ENCODE measurements around the gene UROS.

UROS gene

DNA sequence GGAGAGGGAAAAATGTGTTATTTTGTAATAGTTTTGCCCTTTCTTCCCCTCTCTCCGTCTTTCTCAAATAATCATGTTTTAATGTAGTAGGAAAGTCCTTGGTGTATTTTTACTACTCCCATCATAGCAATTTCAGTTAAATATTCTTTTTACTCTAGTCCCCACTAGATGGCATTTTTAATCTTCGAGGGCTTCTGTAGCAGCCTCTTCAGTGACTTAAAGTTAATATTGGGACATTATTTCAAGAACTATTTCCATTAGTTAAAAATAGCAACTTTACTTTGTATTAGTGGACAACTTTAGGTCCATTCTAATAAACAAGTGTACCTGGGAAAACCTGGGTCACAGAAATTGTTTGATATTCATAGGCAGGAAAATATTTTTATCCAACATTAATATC is 80.6 kb downstream of the UROS start:
- no peak overlapping the region for H3K4me3 ChIP-seq (ENCODE audit: insufficient read depth, low read depth, low read length)
- no peaks in the 10 kb centered on the region for H3K4me1 ChIP-seq (ENCODE audit: control insufficient read depth, insufficient read depth, low read length)
- no peak overlapping the region for H3K27ac ChIP-seq (ENCODE audit: insufficient read depth, low read depth, low read length, poor library complexity, severe bottlenecking)
- peaks cover 66% of the 10 kb centered on the region for H3K36me3 ChIP-seq (ENCODE audit: control insufficient read depth, insufficient read depth, low read length)
- no peaks in the 10 kb centered on the region for H3K27me3 ChIP-seq (ENCODE audit: control insufficient read depth, insufficient read depth, low read length, poor library complexity, severe bottlenecking)
- WGBS, 2 experiments, result 100% methylated on average over 1 of the region's 2 CpGs; no CpG with 5 or more reads in 1 of the 2 experiments
- H3K9me3 ChIP-seq (ENCODE audit: control insufficient read depth, low read length), result no peaks in the 10 kb centered on the region

DNA sequence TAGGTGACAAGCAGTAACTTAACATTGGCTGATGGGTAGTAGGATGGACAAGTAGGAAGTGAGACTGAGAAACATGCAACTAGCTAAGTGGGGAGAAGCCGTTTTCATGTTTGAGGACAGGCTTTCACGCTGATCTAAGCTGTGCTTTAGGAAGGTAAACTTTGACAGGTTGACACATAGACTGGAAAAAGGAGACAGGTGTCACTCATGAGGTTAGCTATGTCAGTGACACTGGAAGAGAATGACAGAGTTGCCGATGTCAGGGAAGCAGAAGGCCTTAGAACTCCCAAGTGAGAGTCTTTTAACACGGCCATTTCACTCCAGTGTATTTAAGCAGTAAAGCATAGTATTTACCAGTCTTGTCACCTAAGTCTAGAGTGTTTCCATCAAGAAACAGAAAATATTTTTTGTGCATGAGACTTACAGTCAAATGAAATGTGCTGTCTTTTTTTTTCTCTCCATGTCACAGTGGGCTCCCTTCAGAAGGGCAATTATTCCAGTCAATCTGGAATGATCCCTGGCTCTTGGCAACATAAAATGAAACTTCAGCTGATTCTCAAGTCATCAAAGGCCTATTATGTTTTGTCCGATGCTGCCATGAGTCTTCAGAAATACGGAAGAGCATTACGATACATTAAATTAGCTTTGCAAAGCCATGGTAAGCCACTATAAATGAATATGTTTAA is 82.9 kb downstream of the UROS start:
- Histone ChIP-seq H3K36me3 (ENCODE audit: control insufficient read depth, insufficient read depth, low read length) (peaks cover 67% of the 10 kb centered on the region), H3K4me3 (ENCODE audit: insufficient read depth, low read depth, low read length) (no peak overlapping the region), H3K27ac (ENCODE audit: insufficient read depth, low read depth, low read length, poor library complexity, severe bottlenecking) (no peak overlapping the region), H3K4me1 (ENCODE audit: control insufficient read depth, insufficient read depth, low read length) (no peaks in the 10 kb centered on the region), H3K9me3 (ENCODE audit: control insufficient read depth, low read length) (no peaks in the 10 kb centered on the region), H3K27me3 (ENCODE audit: control insufficient read depth, insufficient read depth, low read length, poor library complexity, severe bottlenecking) (no peaks in the 10 kb centered on the region)
- whole genome bisulfite sequencing, 2 experiments, result 96% methylated on average over 7 of the region's 7 CpGs

Measured in ectodermal cell (in vitro differentiated cells).